IMR-90 (cell line): ENCODE data around the gene FEZF2. TPM values are rescaled to one million over a fixed set of nuclear protein-coding genes. Genes with fewer than 3 reads are reported as not detected.

Experiments
- ATAC-seq: fragments of 200-7000 bp; cut with Tn5 transposase; 2 replicates; pipeline ENCODE4 v1.9.1; 2020; ENCODE audit warnings: low read depth, mild to moderate bottlenecking, moderate library complexity
- BruUV-seq: library from RNA; stranded (reverse); fragments of 400-500 nt; replicated peaks from 2 replicates; lab custom pipeline; 2021; lab: Mats Ljungman, UMichigan
- CTCF ChIA-PET: fragments of 300-600 bp; formaldehyde crosslinking; extraction: SDS; loops from one replicate; lab custom pipeline; 2021; ENCODE audit warnings: antibody characterized with exemption; lab: Yijun Ruan, JAX
- POLR2A ChIA-PET: fragments of 300-600 bp; sonication (Branson Sonifier 250); formaldehyde crosslinking; loops from one replicate; lab custom pipeline; 2022; ENCODE audit warnings: antibody characterized with exemption; ENCODE audit not compliant: unreplicated experiment; lab: Charles Lee
- DNase-seq: peaks from one replicate; pipeline ENCODE4 v3.0.0; 2013
- H2AFZ ChIP-seq: replicated peaks from 2 replicates; pipeline ENCODE3; 2013; ENCODE audit warnings: low read length, mild to moderate bottlenecking; ENCODE audit not compliant: poor library complexity
- H2AK5ac ChIP-seq: 2 replicates; pipeline ENCODE4 v1.6.1; 2013; ENCODE audit warnings: low read depth, low read length, inconsistent platforms
- H2AK9ac ChIP-seq: replicated peaks from 2 replicates; pipeline ENCODE3; 2013; ENCODE audit warnings: mild to moderate bottlenecking, low read depth, low read length, moderate library complexity; ENCODE audit not compliant: poor library complexity
- H2BK120ac ChIP-seq: 2 replicates; pipeline ENCODE4 v1.6.1; 2013; ENCODE audit warnings: low read depth, low read length, inconsistent platforms
- H2BK15ac ChIP-seq: 3 replicates; pipeline ENCODE4 v1.6.1; 2013; ENCODE audit warnings: low read depth, low read length, inconsistent platforms
- H2BK20ac ChIP-seq: 2 replicates; pipeline ENCODE4 v1.6.1; 2013; ENCODE audit warnings: low read depth, mild to moderate bottlenecking, inconsistent platforms, low read length, moderate library complexity
- H2BK5ac ChIP-seq: 2 replicates; pipeline ENCODE4 v1.6.1; 2013; ENCODE audit warnings: mild to moderate bottlenecking, low read depth, low read length, inconsistent platforms; ENCODE audit not compliant: poor library complexity, severe bottlenecking
- H3K14ac ChIP-seq: replicated peaks from 2 replicates; pipeline ENCODE4 v1.6.1; 2013; ENCODE audit warnings: low read depth, low read length, inconsistent platforms
- H3K18ac ChIP-seq: 2 replicates; pipeline ENCODE4 v1.6.1; 2013; ENCODE audit warnings: low read depth, low read length, control low read depth
- H3K23ac ChIP-seq: 2 replicates; pipeline ENCODE4 v1.6.1; 2013; ENCODE audit warnings: low read depth, low read length, inconsistent platforms
- H3K27ac ChIP-seq: 2 replicates; pipeline ENCODE4 v1.5.1; 2013; ENCODE audit warnings: mild to moderate bottlenecking, control low read depth, low read length; ENCODE audit not compliant: insufficient read depth
- H3K27me3 ChIP-seq: 2 replicates; pipeline ENCODE4 v1.6.1; 2013; ENCODE audit warnings: low read length; ENCODE audit not compliant: control insufficient read depth, insufficient read depth
- H3K36me3 ChIP-seq: 2 replicates; pipeline ENCODE4 v1.6.1; 2013; ENCODE audit warnings: low read length, mixed read lengths; ENCODE audit not compliant: control insufficient read depth, insufficient read depth
- H3K4ac ChIP-seq: 2 replicates; pipeline ENCODE4 v1.6.1; 2013; ENCODE audit warnings: low read depth, low read length, inconsistent platforms
- H3K4me1 ChIP-seq: 2 replicates; pipeline ENCODE4 v1.6.1; 2013; ENCODE audit warnings: low read length, mixed read lengths; ENCODE audit not compliant: control insufficient read depth, insufficient read depth
- H3K4me2 ChIP-seq: 2 replicates; pipeline ENCODE4 v1.6.1; 2013; ENCODE audit warnings: low read depth, mild to moderate bottlenecking, control low read depth, low read length, moderate library complexity
- H3K4me3 ChIP-seq: 2 replicates; pipeline ENCODE4 v1.5.1; 2013; ENCODE audit warnings: low read depth, mild to moderate bottlenecking, control low read depth, low read length, moderate library complexity; ENCODE audit not compliant: insufficient read depth
- H3K56ac ChIP-seq: 2 replicates; pipeline ENCODE4 v1.6.1; 2013; ENCODE audit warnings: low read length, inconsistent platforms; ENCODE audit not compliant: insufficient read depth; ENCODE audit errors: extremely low read depth
- H3K79me1 ChIP-seq, 2 experiments: 2 replicates each; pipeline ENCODE4 v1.6.1; 2013; ENCODE audit warnings: low read length in 2 of 2, inconsistent platforms in 1 of 2, low read depth in 1 of 2
- H3K9ac ChIP-seq: 2 replicates; pipeline ENCODE4 v1.6.1; 2013; ENCODE audit warnings: low read depth, low read length, control low read depth
- H3K9me1 ChIP-seq: 2 replicates; pipeline ENCODE4 v1.6.1; 2013; ENCODE audit warnings: low read length, inconsistent platforms; ENCODE audit not compliant: insufficient read depth
- H3K9me3 ChIP-seq: 2 replicates; pipeline ENCODE4 v1.6.1; 2013; ENCODE audit warnings: low read length; ENCODE audit not compliant: control insufficient read depth, insufficient read depth
- H4K20me1 ChIP-seq: 2 replicates; pipeline ENCODE4 v1.6.1; 2013; ENCODE audit warnings: low read length, inconsistent platforms; ENCODE audit not compliant: insufficient read depth
- H4K5ac ChIP-seq: 2 replicates; pipeline ENCODE4 v1.6.1; 2013; ENCODE audit warnings: mild to moderate bottlenecking, low read depth, low read length, control low read depth
- H4K8ac ChIP-seq, 2 experiments: 2 replicates each; pipeline ENCODE4 v1.6.1; 2013; ENCODE audit warnings: low read depth in 2 of 2, low read length in 2 of 2, control low read depth in 1 of 2, inconsistent platforms in 1 of 2
- H4K91ac ChIP-seq: 2 replicates; pipeline ENCODE4 v1.6.1; 2013; ENCODE audit warnings: low read depth, low read length, inconsistent platforms; ENCODE audit not compliant: insufficient read depth
- BHLHE40 ChIP-seq: fragments of 150-350 bp; IDR thresholded peaks from 2 replicates; pipeline ENCODE4 v1.6.1; 2016; ENCODE audit warnings: mild to moderate bottlenecking, low read depth, low read length
- MAZ ChIP-seq: IDR thresholded peaks from 2 replicates; pipeline ENCODE4 v1.6.1; 2012; ENCODE audit warnings: low read depth, mild to moderate bottlenecking, low read length, improper control_type of control experiment, moderate library complexity, borderline replicate concordance
- MXI1 ChIP-seq: IDR thresholded peaks from 2 replicates; pipeline ENCODE4 v1.6.1; 2012; ENCODE audit warnings: low read depth, mild to moderate bottlenecking, low read length, moderate library complexity, borderline replicate concordance
- NFE2L2 ChIP-seq: fragments of 150-350 bp; IDR thresholded peaks from 2 replicates; pipeline ENCODE4 v1.6.1; 2016; ENCODE audit warnings: low read depth, mild to moderate bottlenecking, low read length
- POLR2A ChIP-seq: IDR thresholded peaks from 2 replicates; pipeline ENCODE4 v1.6.1; 2012; ENCODE audit warnings: mild to moderate bottlenecking, low read depth, low read length
- RCOR1 ChIP-seq: IDR thresholded peaks from 2 replicates; pipeline ENCODE4 v1.6.1; 2012; ENCODE audit warnings: mild to moderate bottlenecking, low read length, improper control_type of control experiment; ENCODE audit not compliant: insufficient replicate concordance
- RFX5 ChIP-seq: IDR thresholded peaks from 2 replicates; pipeline ENCODE4 v1.8.0; 2012; ENCODE audit warnings: low read depth, mild to moderate bottlenecking, low read length, moderate library complexity
- WGBS, 2 experiments: methylation state at CpG; one replicate each; pipeline versions ENCODE4 v1.1.5 to v1.1.7; 2013; ENCODE audit warnings: missing lambda C conversion rate in 2 of 2; ENCODE audit not compliant: insufficient read length in 1 of 2; ENCODE audit errors: extremely low coverage in 2 of 2; 5-methylcytosine and 5-hydroxymethylcytosine counted together
- dilution Hi-C: fragments of 300-500 bp; cut with HindIII; formaldehyde crosslinking; loops from one replicate; pipeline ENCODE4 v1.14.3; 2018; ENCODE audit warnings: low sequenced_read_pairs; ENCODE audit not compliant: unreplicated experiment
- in situ Hi-C: fragments of 300-500 bp; cut with MboI; formaldehyde crosslinking; loops from 3 replicates; pipeline ENCODE4 v1.14.3; 2019; ENCODE audit warnings: low sequenced_read_pairs, inconsistent platforms, mixed read lengths
- intact Hi-C: fragments of 100-400 bp; cut with micrococcal nuclease; formaldehyde crosslinking; loops from 2 replicates; pipeline ENCODE4 v1.10.0; 2022
- polyA plus RNA-seq, 3 experiments: library from polyadenylated mRNA; depleted of rRNA; stranded (reverse); fragments of >200 nt; gene quantifications; 2 replicates each; pipeline ENCODE4 v1.2.3, GENCODE V29; 2012; ENCODE audit warnings: low replicate concordance in 1 of 3
- total RNA-seq: library from RNA; depleted of rRNA; stranded (reverse); fragments of >200 nt; gene quantifications from 2 replicates; pipeline ENCODE4 v1.2.3, GENCODE V29; 2012

Gene FEZF2
- total and polyA plus RNA-seq, 2 of the 4 experiments (the other 2 are of a cell fraction): not detected

- H3K23ac ChIP-seq: no peak overlapping the region
- in situ Hi-C loops: no loop called here
- H2BK15ac ChIP-seq: no peak overlapping the region
- POLR2A ChIA-PET: no interaction called here
- no peak overlapping the region for H3K4ac ChIP-seq
- DNase-seq (no peak), ATAC-seq (no peak)
- no peak overlapping the region for H2AK9ac ChIP-seq
- H2AK5ac ChIP-seq: no peak overlapping the region
- H4K20me1 ChIP-seq: no peaks in the 10 kb centered on the region
- H3K4me2 ChIP-seq: no peak overlapping the region
- no TSS peak for BruUV-seq
- H2BK20ac ChIP-seq: no peak overlapping the region
- dilution Hi-C loops: no loop called here
- no peaks in the 10 kb centered on the region for H3K4me1 ChIP-seq
- H2BK5ac ChIP-seq: no peak overlapping the region
- H3K9me3 ChIP-seq: no peaks in the 10 kb centered on the region
- no peak overlapping the region for H3K18ac ChIP-seq
- no peak overlapping the region for H4K91ac ChIP-seq
- no peak overlapping the region for H3K4me3 ChIP-seq
- no peak overlapping the region for H3K9ac ChIP-seq
- CTCF ChIA-PET: no interaction called here
- TF ChIP-seq POLR2A (no peak), MAZ (no peak), NFE2L2 (no peak), BHLHE40 (no peak), MXI1 (no peak), RFX5 (no peak), RCOR1 (no peak)
- H4K5ac ChIP-seq: no peak overlapping the region
- H2AFZ ChIP-seq: no peak overlapping the region
- no peaks in the 10 kb centered on the region for H3K9me1 ChIP-seq
- H3K36me3 ChIP-seq: no peaks in the 10 kb centered on the region
- no peaks in the 10 kb centered on the region for H3K79me1 ChIP-seq
- no peak overlapping the region for H3K56ac ChIP-seq
- no peak overlapping the region for H2BK120ac ChIP-seq
- no peak overlapping the region for H3K14ac ChIP-seq
- WGBS, 2 experiments: no CpG with 5 or more reads among the region's 2 CpGs
- intact Hi-C loops: no loop called here
- H3K27me3 ChIP-seq: peaks cover 1% of the 10 kb centered on the region
- H4K8ac ChIP-seq: no peak overlapping the region
- no peak overlapping the region for H3K27ac ChIP-seq
These were observed 40.3 kb upstream of the FEZF2 start for GRCh38 chr3:62413687-62414086.
